ENCODE results near the gene DYRK3.
"Not testable (repeated sequence)": the region's sequence is repeated elsewhere in the genome, so short reads cannot be mapped to it uniquely, and the experiment has no call there.

The DYRK3 gene

GRCh38 chr1:206635080-206635977 is at the start of gene DYRK3:
Gene DYRK3 (plus strand): TSS chr1:206635536. CDS start chr1:206635704, 168 bp downstream.
- in situ Hi-C loops (cut with MboI; ENCODE audit: low sequenced_read_pairs): no loop called here

- in situ Hi-C loops (cut with MboI; ENCODE audit: low sequenced_read_pairs): no loop called here
These were observed 48.6 kb upstream of the DYRK3 start for GRCh38 chr1:206586501-206587445.

GRCh38 chr1:206587904-206588303 is 47.4 kb upstream of the DYRK3 start:
- in situ Hi-C loops (cut with MboI; ENCODE audit: low sequenced_read_pairs): no loop called here

GRCh38 chr1:206588492-206588891 is 46.8 kb upstream of the DYRK3 start:
- in situ Hi-C loops (cut with MboI; ENCODE audit: low sequenced_read_pairs): no loop called here

GRCh38 chr1:206589206-206589605 is 46.1 kb upstream of the DYRK3 start:
- in situ Hi-C loops (cut with MboI; ENCODE audit: low sequenced_read_pairs): no loop called here

GRCh38 chr1:206590025-206590758 is 45.1 kb upstream of the DYRK3 start:
- in situ Hi-C loops (cut with MboI; ENCODE audit: low sequenced_read_pairs): no loop called here

GRCh38 chr1:206591226-206591625 is 44.1 kb upstream of the DYRK3 start:
- in situ Hi-C loops (cut with MboI; ENCODE audit: low sequenced_read_pairs): no loop called here

GRCh38 chr1:206591696-206592095 is 43.6 kb upstream of the DYRK3 start:
- in situ Hi-C loops (cut with MboI; ENCODE audit: low sequenced_read_pairs): no loop called here

GRCh38 chr1:206593351-206593925 is 41.9 kb upstream of the DYRK3 start:
- in situ Hi-C loops (cut with MboI; ENCODE audit: low sequenced_read_pairs): no loop called here

- in situ Hi-C loops (cut with MboI; ENCODE audit: low sequenced_read_pairs): no loop called here
These were observed 39.6 kb upstream of the DYRK3 start for GRCh38 chr1:206595581-206596318.

GRCh38 chr1:206596319-206596666 is 39.0 kb upstream of the DYRK3 start:
- in situ Hi-C loops (cut with MboI; ENCODE audit: low sequenced_read_pairs): no loop called here

GRCh38 chr1:206600527-206600926 is 34.8 kb upstream of the DYRK3 start:
- in situ Hi-C loops (cut with MboI; ENCODE audit: low sequenced_read_pairs): no loop called here

- in situ Hi-C loops (cut with MboI; ENCODE audit: low sequenced_read_pairs): no loop called here
These were observed 30.5 kb upstream of the DYRK3 start for GRCh38 chr1:206604861-206605260.

GRCh38 chr1:206606867-206607266 is 28.5 kb upstream of the DYRK3 start:
- in situ Hi-C loops (cut with MboI; ENCODE audit: low sequenced_read_pairs): no loop called here

- in situ Hi-C loops (cut with MboI; ENCODE audit: low sequenced_read_pairs): no loop called here
These were observed 27.1 kb upstream of the DYRK3 start for GRCh38 chr1:206608108-206608698.

GRCh38 chr1:206609229-206609991 is 25.9 kb upstream of the DYRK3 start:
- in situ Hi-C loops (cut with MboI; ENCODE audit: low sequenced_read_pairs): no loop called here

- in situ Hi-C loops (cut with MboI; ENCODE audit: low sequenced_read_pairs): no loop called here
These were observed 23.0 kb upstream of the DYRK3 start, which contains the start of gene EIF2D for GRCh38 chr1:206612129-206612876. Gene EIF2D (minus strand): TSS chr1:206612465. CDS start chr1:206612342, 123 bp downstream.

- in situ Hi-C loops (cut with MboI; ENCODE audit: low sequenced_read_pairs): not testable (repeated sequence)
These were observed 8.9 kb upstream of the DYRK3 start for GRCh38 chr1:206626396-206626795.
